Naive B cell (primary cell): ENCODE data around the gene ADGRG2. TPM values are rescaled to one million over a fixed set of nuclear protein-coding genes. Genes with fewer than 3 reads are reported as not detected.

ENCODE experiments used
- ATAC-seq, 2 donors: fragments of 150-1000 bp; cut with Tn5 transposase; 2 replicates each; pipeline ENCODE4 v1.10.0; 2021; ENCODE audit warnings: low read depth in 2 of 2, mild to moderate bottlenecking in 2 of 2, moderate library complexity in 2 of 2
- DNase-seq: peaks from one replicate; pipeline ENCODE4 v3.0.0; 2022
- H3K27ac Mint-ChIP-seq, 6 donors: one replicate each; pipeline ENCODE4 v1.8.0; 2020 to 2022; ENCODE audit warnings: mild to moderate bottlenecking in 6 of 6, mixed read lengths in 6 of 6, moderate library complexity in 5 of 6, inconsistent platforms in 2 of 6
- H3K27me3 Mint-ChIP-seq, 3 donors: one replicate each; pipeline ENCODE4 v1.8.0; 2021 to 2022; ENCODE audit warnings: mixed read lengths in 3 of 3, mild to moderate bottlenecking in 1 of 3
- H3K36me3 Mint-ChIP-seq, 2 donors: one replicate each; pipeline ENCODE4 v1.8.0; 2020 to 2022; ENCODE audit warnings: mixed read lengths in 2 of 2, inconsistent platforms in 1 of 2, mild to moderate bottlenecking in 1 of 2
- H3K4me1 Mint-ChIP-seq, 3 donors: one replicate each; pipeline ENCODE4 v1.8.0; 2020 to 2022; ENCODE audit warnings: mixed read lengths in 3 of 3, inconsistent platforms in 1 of 3, mild to moderate bottlenecking in 1 of 3, moderate library complexity in 1 of 3
- H3K4me3 Mint-ChIP-seq, 8 donors: one replicate each; pipeline ENCODE4 v1.8.0; 2020 to 2022; ENCODE audit warnings: mild to moderate bottlenecking in 8 of 8, mixed read lengths in 8 of 8, moderate library complexity in 8 of 8, inconsistent platforms in 2 of 8
- H3K9me3 Mint-ChIP-seq, 7 donors: one replicate each; pipeline ENCODE4 v1.8.0; 2020 to 2022; ENCODE audit warnings: mixed read lengths in 7 of 7, mild to moderate bottlenecking in 5 of 7, inconsistent platforms in 2 of 7, moderate library complexity in 1 of 7
- polyA plus RNA-seq, 6 donors: library from polyadenylated mRNA; unstranded; fragments of 300-500 nt; fragmentation: Illumina TruSeq; gene quantifications; one replicate each; pipeline ENCODE4 v1.2.3, GENCODE V29; 2021; ENCODE audit warnings: low read depth in 6 of 6

Gene ADGRG2
- under 1 TPM in 1 of 6 donors, not detected in 5; 0.08 TPM for polyA plus RNA-seq

DNA sequence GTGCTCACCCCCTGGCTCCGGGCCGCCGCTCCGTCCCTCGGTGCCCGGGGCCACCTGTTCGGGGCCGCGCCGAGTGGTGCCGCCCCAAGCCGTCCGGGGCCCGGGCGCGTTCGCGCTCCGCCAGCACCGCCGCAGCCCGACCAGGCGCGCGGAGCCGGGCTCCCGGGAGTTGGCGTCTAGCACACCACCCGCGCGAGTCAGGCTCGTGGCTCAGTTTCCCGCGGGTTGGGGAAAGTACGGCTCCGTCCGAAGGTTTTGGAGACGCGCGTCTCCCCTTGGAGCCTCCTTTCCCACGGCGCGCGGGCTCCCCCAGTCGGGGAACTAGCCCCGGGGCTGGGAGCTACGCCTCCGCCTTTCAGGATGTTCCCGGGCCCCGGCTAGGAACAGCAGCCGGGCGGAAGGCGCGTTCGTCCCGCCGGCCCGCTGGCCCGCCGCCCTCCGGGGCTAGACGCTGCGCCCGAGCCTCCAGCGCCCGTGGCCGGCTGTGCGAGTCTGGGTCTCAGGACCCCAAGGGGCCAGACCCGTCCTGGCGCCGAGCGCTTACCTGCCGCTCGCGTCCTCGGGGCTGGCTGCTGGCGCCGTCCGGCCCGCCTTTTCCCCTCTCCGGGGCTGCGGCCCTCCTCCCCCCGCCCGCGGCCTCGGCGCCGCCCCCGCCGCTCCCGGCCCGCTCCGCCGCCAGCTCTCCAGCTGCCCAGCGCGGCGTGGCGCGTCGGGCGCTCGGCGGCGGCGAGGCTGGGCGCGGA is at the start of gene ADGRG2:
Gene ADGRG2 (minus strand): TSS at position 571 of the 743 bp plus-strand sequence. CDS start 53,634 bp downstream, outside the sequence.
- ATAC-seq (no peak), DNase-seq (no peak)
- Mint-ChIP-seq H3K4me3 (peak within 1 kb of the TSS in 5 of 8 donors; percentile 25 to 65 (median 39)), H3K27me3 (peaks cover 30 to 41% (median 41%) of the 10 kb centered on the region in 3 donors), H3K27ac (no peak within 1 kb of the TSS), H3K4me1 (peaks cover 0 to 3% (median 0%) of the 10 kb centered on the region in 3 donors), H3K36me3 (no peaks in the 10 kb centered on the region), H3K9me3 (peaks cover 0 to 10% (median 0%) of the 10 kb centered on the region in 7 donors)

- H3K4me3 Mint-ChIP-seq = no peak overlapping the region
- no peaks in the 10 kb centered on the region for H3K36me3 Mint-ChIP-seq
- H3K27ac Mint-ChIP-seq = no peak overlapping the region
- DNase-seq = no peak
- peaks cover 0 to 15% (median 4%) of the 10 kb centered on the region in 7 donors for H3K9me3 Mint-ChIP-seq
- ATAC-seq = no peak
- peaks cover 0 to 8% (median 4%) of the 10 kb centered on the region in 3 donors for H3K27me3 Mint-ChIP-seq
- no peaks in the 10 kb centered on the region for H3K4me1 Mint-ChIP-seq
Observed at GRCh38 chrX:19168609-19169008, 46.3 kb upstream of the ADGRG2 start.

DNA sequence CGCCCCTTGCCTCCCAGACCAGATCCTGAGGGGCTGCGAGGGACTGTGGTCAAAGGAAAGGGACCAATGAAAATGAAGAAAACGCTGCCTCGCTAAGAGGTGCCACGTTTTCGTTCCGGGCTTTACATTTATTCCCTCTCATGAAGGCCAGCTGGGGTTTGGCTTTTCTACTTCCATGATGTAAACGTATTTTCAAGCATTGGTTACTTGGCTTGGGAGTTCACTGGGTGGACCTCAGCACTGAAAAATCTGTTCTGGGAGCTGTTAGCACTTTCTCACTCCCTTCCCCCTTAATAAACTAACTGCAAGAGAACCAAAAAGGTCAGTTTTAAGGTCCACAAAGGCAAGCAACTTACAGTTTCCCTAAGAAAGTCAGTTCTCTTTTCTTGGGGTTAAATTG is 40.6 kb upstream of the ADGRG2 start:
- ATAC-seq (no peak), DNase-seq (no peak)
- Mint-ChIP-seq H3K27ac (no peak overlapping the region), H3K36me3 (no peaks in the 10 kb centered on the region), H3K4me3 (no peak overlapping the region), H3K9me3 (peaks cover 0 to 12% (median 1%) of the 10 kb centered on the region in 7 donors), H3K4me1 (no peaks in the 10 kb centered on the region), H3K27me3 (peaks cover 0 to 8% (median 4%) of the 10 kb centered on the region in 3 donors)

GRCh38 chrX:19156186-19156585 is 33.9 kb upstream of the ADGRG2 start:
- Mint-ChIP-seq H3K36me3 (no peaks in the 10 kb centered on the region), H3K9me3 (peaks cover 0 to 11% (median 2%) of the 10 kb centered on the region in 7 donors), H3K27me3 (peaks cover 3 to 8% (median 5%) of the 10 kb centered on the region in 3 donors), H3K4me1 (no peaks in the 10 kb centered on the region), H3K27ac (no peak overlapping the region), H3K4me3 (no peak overlapping the region)
- no peak for DNase-seq
- ATAC-seq = no peak

DNA sequence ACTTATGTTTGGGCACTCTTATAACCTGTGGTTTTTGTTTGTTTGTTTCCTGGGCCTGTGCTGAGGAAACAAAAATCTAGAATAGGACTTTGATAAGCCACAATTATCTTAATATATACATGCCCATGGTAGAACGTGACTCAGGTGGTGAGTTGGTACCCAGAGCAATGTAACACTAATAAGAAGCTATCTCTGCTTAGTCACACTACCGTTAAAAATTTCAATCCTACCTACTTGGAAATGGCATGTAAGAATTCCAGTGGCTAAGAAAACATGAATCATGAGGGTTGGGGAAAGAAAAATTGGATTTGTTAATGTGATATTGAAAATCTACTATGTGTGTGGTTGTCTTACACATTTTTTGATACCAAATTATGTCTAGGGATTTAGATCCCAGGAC is 30.5 kb upstream of the ADGRG2 start:
- H3K36me3 Mint-ChIP-seq = no peaks in the 10 kb centered on the region
- no peaks in the 10 kb centered on the region for H3K4me1 Mint-ChIP-seq
- peaks cover 0 to 11% (median 6%) of the 10 kb centered on the region in 7 donors for H3K9me3 Mint-ChIP-seq
- ATAC-seq (no peak), DNase-seq (no peak)
- H3K4me3 Mint-ChIP-seq = no peak overlapping the region
- H3K27me3 Mint-ChIP-seq = peaks cover 5 to 8% (median 5%) of the 10 kb centered on the region in 3 donors
- H3K27ac Mint-ChIP-seq = no peak overlapping the region

- peaks cover 0 to 5% (median 0%) of the 10 kb centered on the region in 3 donors for H3K27me3 Mint-ChIP-seq
- no peak overlapping the region for H3K4me3 Mint-ChIP-seq
- H3K9me3 Mint-ChIP-seq = peaks cover 0 to 6% (median 0%) of the 10 kb centered on the region in 7 donors
- H3K36me3 Mint-ChIP-seq = no peaks in the 10 kb centered on the region
- no peak overlapping the region for H3K27ac Mint-ChIP-seq
- no peak for DNase-seq
- no peaks in the 10 kb centered on the region for H3K4me1 Mint-ChIP-seq
- no peak for ATAC-seq
Observed at GRCh38 chrX:19137067-19137466, 14.8 kb upstream of the ADGRG2 start.

DNA sequence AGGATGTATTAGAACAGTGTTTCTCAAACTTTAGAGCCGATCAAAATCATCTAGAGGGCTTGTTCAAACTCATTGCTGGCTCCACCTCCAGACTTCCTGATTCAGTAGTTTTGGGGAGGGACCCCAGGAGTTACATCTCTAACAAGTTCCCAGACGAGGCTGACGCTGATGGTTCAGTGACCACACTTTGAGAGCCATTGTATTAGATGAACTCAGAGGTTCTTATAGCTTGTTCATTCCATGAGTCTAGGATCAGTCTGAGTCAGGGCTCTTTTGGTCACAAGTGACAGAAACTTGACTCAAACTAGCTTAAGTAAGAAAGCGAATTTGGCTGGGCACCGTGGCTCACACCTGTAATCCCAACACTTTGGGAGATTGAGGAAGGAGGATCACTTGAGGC is 11.5 kb upstream of the ADGRG2 start:
- no peaks in the 10 kb centered on the region for H3K36me3 Mint-ChIP-seq
- H3K27ac Mint-ChIP-seq = no peak overlapping the region
- no peak for ATAC-seq
- no peak overlapping the region for H3K4me3 Mint-ChIP-seq
- no peaks in the 10 kb centered on the region for H3K27me3 Mint-ChIP-seq
- DNase-seq = no peak
- H3K4me1 Mint-ChIP-seq = no peaks in the 10 kb centered on the region
- H3K9me3 Mint-ChIP-seq = peaks cover 0 to 10% (median 2%) of the 10 kb centered on the region in 7 donors

DNA sequence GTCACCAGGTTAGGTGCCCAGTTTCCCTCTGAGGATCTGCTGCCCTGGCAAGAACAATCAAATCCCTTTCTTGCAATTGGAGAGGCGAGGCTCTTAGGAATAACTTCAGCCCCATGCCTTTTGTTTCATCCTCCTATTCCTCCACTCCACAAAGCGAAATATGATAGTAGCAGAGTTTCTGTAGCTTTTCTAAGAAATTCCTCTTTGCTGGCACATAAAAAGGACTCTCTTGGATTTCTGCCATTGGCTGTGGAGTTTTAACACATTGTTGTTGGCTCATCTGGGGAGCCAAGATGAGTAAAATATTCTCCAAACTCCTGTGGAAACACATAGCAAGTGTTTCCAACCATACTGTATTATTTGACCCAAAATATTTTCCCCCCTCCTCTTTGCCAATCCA is 11.0 kb upstream of the ADGRG2 start:
- H3K4me3 Mint-ChIP-seq = no peak overlapping the region
- no peaks in the 10 kb centered on the region for H3K36me3 Mint-ChIP-seq
- H3K9me3 Mint-ChIP-seq = peaks cover 0 to 10% (median 2%) of the 10 kb centered on the region in 7 donors
- H3K4me1 Mint-ChIP-seq = no peaks in the 10 kb centered on the region
- H3K27me3 Mint-ChIP-seq = no peaks in the 10 kb centered on the region
- H3K27ac Mint-ChIP-seq = no peak overlapping the region
- no peak for DNase-seq
- no peak for ATAC-seq

DNA sequence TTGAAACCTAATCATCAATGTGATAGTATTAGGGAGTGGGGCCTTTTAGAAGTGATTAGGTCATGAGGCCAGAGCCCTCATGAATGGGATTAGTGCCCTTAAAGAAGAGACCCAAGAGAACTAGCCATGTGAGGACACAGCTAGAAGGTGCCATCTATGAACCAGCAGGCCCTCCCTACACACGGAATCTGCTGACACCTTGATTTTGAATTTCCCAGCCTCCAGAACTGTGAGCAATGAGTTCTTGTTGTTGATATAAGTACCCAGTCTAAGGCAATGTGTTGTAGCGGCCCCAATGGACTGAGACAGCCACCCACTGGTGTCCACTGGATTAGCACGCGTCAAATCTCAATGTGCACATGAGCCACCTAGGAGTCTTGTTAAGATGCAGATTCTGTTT is 8.4 kb upstream of the ADGRG2 start:
- Mint-ChIP-seq H3K27me3 (peaks cover 0 to 2% (median 0%) of the 10 kb centered on the region in 3 donors), H3K4me3 (no peak overlapping the region)
- no peak for ATAC-seq

GRCh38 chrX:19129694-19130093 is 7.4 kb upstream of the ADGRG2 start:
- Mint-ChIP-seq H3K36me3 (no peaks in the 10 kb centered on the region), H3K4me3 (peak overlapping the region in 1 of 8 donors; percentile 42), H3K27me3 (peaks cover 0 to 10% (median 6%) of the 10 kb centered on the region in 3 donors), H3K27ac (no peak overlapping the region), H3K4me1 (no peaks in the 10 kb centered on the region), H3K9me3 (peaks cover 0 to 14% (median 2%) of the 10 kb centered on the region in 7 donors)
- no peak for DNase-seq
- no peak for ATAC-seq

More for the DNA sequence above, 8.4 kb upstream of the ADGRG2 start:
- Mint-ChIP-seq H3K9me3 (peaks cover 0 to 14% (median 2%) of the 10 kb centered on the region in 7 donors), H3K27ac (no peak overlapping the region), H3K4me1 (no peaks in the 10 kb centered on the region), H3K36me3 (no peaks in the 10 kb centered on the region)
- no peak for DNase-seq

- peaks cover 0 to 20% (median 2%) of the 10 kb centered on the region in 7 donors for H3K9me3 Mint-ChIP-seq
- no peak overlapping the region for H3K27ac Mint-ChIP-seq
- DNase-seq = no peak
- no peak for ATAC-seq
- H3K4me1 Mint-ChIP-seq = no peaks in the 10 kb centered on the region
- H3K27me3 Mint-ChIP-seq = peaks cover 10 to 22% (median 19%) of the 10 kb centered on the region in 3 donors
- no peak overlapping the region for H3K4me3 Mint-ChIP-seq
- no peaks in the 10 kb centered on the region for H3K36me3 Mint-ChIP-seq
Observed at GRCh38 chrX:19127649-19128168, 5.4 kb upstream of the ADGRG2 start.

DNA sequence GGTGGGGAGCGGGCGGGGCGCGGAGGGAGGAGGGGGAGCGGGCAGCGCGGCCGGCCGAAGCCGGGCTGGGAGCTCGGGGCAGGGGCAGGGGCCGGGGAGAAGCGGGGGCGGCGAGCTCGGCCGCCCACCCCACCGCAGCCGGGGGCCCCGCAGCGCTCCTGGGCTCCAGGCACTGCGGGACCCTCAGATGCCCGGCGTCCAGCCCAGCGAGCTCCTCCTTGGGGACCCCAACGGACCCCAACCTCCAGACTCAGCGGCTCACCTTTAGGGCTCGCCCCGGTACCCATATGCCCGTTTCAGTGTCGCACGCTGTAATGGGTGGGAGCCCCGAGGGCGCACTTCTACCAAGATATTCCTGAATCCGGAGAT is 357 bp upstream of the ADGRG2 start:
- Mint-ChIP-seq H3K4me1 (peaks cover 0 to 3% (median 0%) of the 10 kb centered on the region in 3 donors), H3K27ac (no peak overlapping the region), H3K9me3 (peaks cover 0 to 10% (median 0%) of the 10 kb centered on the region in 7 donors), H3K36me3 (no peaks in the 10 kb centered on the region), H3K27me3 (peaks cover 30 to 41% (median 41%) of the 10 kb centered on the region in 3 donors), H3K4me3 (peak overlapping the region in 3 of 8 donors; percentile 39 to 65 (median 44))
- no peak for DNase-seq
- no peak for ATAC-seq

- peaks cover 33 to 44% (median 41%) of the 10 kb centered on the region in 3 donors for H3K27me3 Mint-ChIP-seq
- peaks cover 0 to 7% (median 2%) of the 10 kb centered on the region in 7 donors for H3K9me3 Mint-ChIP-seq
- no peak for DNase-seq
Observed at GRCh38 chrX:19121466-19121865, 802 bp downstream of the ADGRG2 start.

DNA sequence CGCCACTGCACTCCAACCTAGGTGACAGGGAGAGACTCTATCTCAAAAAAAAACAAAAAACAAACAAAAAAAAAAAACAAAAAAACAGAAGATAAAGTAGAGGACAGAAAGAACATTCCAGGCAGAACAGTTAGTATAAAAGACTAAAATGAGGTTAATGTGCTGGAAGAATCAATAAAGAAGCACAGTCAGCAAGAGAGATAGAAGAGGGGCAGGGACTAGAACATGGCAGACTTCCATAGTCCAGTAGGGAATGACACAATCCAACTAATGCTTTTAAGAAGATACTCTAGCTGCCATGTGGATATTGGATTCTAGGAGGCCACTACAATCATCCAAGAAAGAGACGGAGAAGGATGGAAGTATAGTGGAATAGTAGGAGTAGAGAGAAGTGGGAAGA is 11.6 kb downstream of the ADGRG2 start:
- Mint-ChIP-seq H3K27ac (no peak overlapping the region), H3K27me3 (peaks cover 22 to 55% (median 41%) of the 10 kb centered on the region in 3 donors)
- DNase-seq = no peak

More at GRCh38 chrX:19121466-19121865, 802 bp downstream of the ADGRG2 start:
- Mint-ChIP-seq H3K36me3 (no peaks in the 10 kb centered on the region), H3K4me1 (peaks cover 0 to 3% (median 0%) of the 10 kb centered on the region in 3 donors), H3K4me3 (peak overlapping the region in 1 of 8 donors; percentile 25), H3K27ac (no peak overlapping the region)
- ATAC-seq = no peak

More for the DNA sequence above, 11.6 kb downstream of the ADGRG2 start:
- H3K9me3 Mint-ChIP-seq = peaks cover 0 to 11% (median 8%) of the 10 kb centered on the region in 7 donors
- no peaks in the 10 kb centered on the region for H3K36me3 Mint-ChIP-seq
- H3K4me1 Mint-ChIP-seq = no peaks in the 10 kb centered on the region
- ATAC-seq = no peak
- H3K4me3 Mint-ChIP-seq = no peak overlapping the region
